AG04450 (cell line): Measurements from ENCODE around the gene ORM2. TPM values are rescaled to one million over a fixed set of nuclear protein-coding genes. Genes with fewer than 3 reads are reported as not detected.

Source experiments
- CTCF ChIA-PET: fragments of 300-600, 350-600 bp; formaldehyde crosslinking; extraction: SDS; loops from one replicate; lab custom pipeline; 2022; ENCODE audit warnings: antibody characterized with exemption, inconsistent platforms; lab: Charles Lee
- POLR2A ChIA-PET: fragments of 350-600 bp; formaldehyde crosslinking; extraction: SDS; loops from one replicate; lab custom pipeline; 2021; ENCODE audit warnings: antibody characterized with exemption, inconsistent platforms; lab: Yijun Ruan, JAX
- DNase-seq: peaks from one replicate; pipeline ENCODE4 v3.0.0-alpha.2; 2011; ENCODE audit warnings: low read depth, low spot score
- H3K27ac ChIP-seq: one replicate; pipeline ENCODE4 v1.5.1; 2012; ENCODE audit warnings: low read depth, low read length, control low read depth
- H3K27me3 ChIP-seq: one replicate; pipeline ENCODE4 v1.6.0; 2012; ENCODE audit warnings: low read length; ENCODE audit not compliant: control insufficient read depth, insufficient read depth
- H3K4me3 ChIP-seq: 2 replicates; pipeline ENCODE4 v1.5.1; 2011; ENCODE audit warnings: mild to moderate bottlenecking, low read depth, low read length, control low read depth
- H3K9me3 ChIP-seq: 2 replicates; pipeline ENCODE4 v1.5.1; 2012; ENCODE audit warnings: low read length; ENCODE audit not compliant: control insufficient read depth, insufficient read depth
- CTCF ChIP-seq: IDR thresholded peaks from 2 replicates; pipeline ENCODE4 v1.5.1; 2011; ENCODE audit warnings: low read depth, low read length, control low read depth, inconsistent platforms
- polyA plus RNA-seq: library from polyadenylated mRNA; depleted of rRNA; stranded (reverse); fragments of >200 nt; gene quantifications from 2 replicates; pipeline ENCODE4 v1.2.3, GENCODE V29; 2011

ORM2 gene
- polyA plus RNA-seq, 1 experiment = not detected

GRCh38 chr9:114370968-114371320 is 41.3 kb downstream of the ORM2 start:
- POLR2A ChIA-PET = interaction anchor here (1.7 kb wide), 1 partner anchor 17 kb away, joined by 5 read pairs; the partner anchor contains the start of gene AKNA

GRCh38 chr9:114371343-114371944 is 41.8 kb downstream of the ORM2 start:
- no peak for TF ChIP-seq CTCF
- H3K4me3 ChIP-seq = no peak overlapping the region
- no peak overlapping the region for H3K27ac ChIP-seq
- H3K27me3 ChIP-seq = no peaks in the 10 kb centered on the region
- H3K9me3 ChIP-seq = no peaks in the 10 kb centered on the region
- ChIA-PET POLR2A (interaction anchor here (1.7 kb wide), 1 partner anchor 16 kb away, joined by 5 read pairs; the partner anchor contains the start of gene AKNA), CTCF (no interaction called here)
- no peak for DNase-seq

More at GRCh38 chr9:114370968-114371320, 41.3 kb downstream of the ORM2 start:
- TF ChIP-seq CTCF = no peak
- Histone ChIP-seq H3K4me3 (no peak overlapping the region), H3K27me3 (no peaks in the 10 kb centered on the region), H3K9me3 (no peaks in the 10 kb centered on the region), H3K27ac (no peak overlapping the region)
- no peak for DNase-seq
- CTCF ChIA-PET = interaction anchor here (0.6 kb wide), 1 partner anchor 34 kb away, joined by 4 read pairs; no protein-coding TSS in a partner anchor

GRCh38 chr9:114371973-114372917 is 42.6 kb downstream of the ORM2 start:
- TF ChIP-seq CTCF = no peak
- H3K9me3 ChIP-seq = no peaks in the 10 kb centered on the region
- no peak overlapping the region for H3K27ac ChIP-seq
- POLR2A ChIA-PET = interaction anchor here (1.4 to 1.7 kb wide), 2 partner anchors 8 to 15 kb away, joined by 4 to 5 read pairs; partner anchors contain the start of gene AKNA
- no peaks in the 10 kb centered on the region for H3K27me3 ChIP-seq
- no peak overlapping the region for H3K4me3 ChIP-seq
- CTCF ChIA-PET = no interaction called here
- no peak for DNase-seq

GRCh38 chr9:114372921-114373448 is 43.3 kb downstream of the ORM2 start:
- CTCF ChIA-PET = no interaction called here

More at GRCh38 chr9:114372921-114373448, 43.3 kb downstream of the ORM2 start:
- Histone ChIP-seq H3K4me3 (no peak overlapping the region), H3K27ac (no peak overlapping the region), H3K27me3 (no peaks in the 10 kb centered on the region), H3K9me3 (no peaks in the 10 kb centered on the region)
- no peak for DNase-seq
- POLR2A ChIA-PET = interaction anchor here (1.4 kb wide), 1 partner anchor 9 kb away, joined by 4 read pairs; no protein-coding TSS in a partner anchor
- TF ChIP-seq CTCF = no peak
